IPS DF 6.9 (cell line): ENCODE measurements around the gene MPC1L.
"Not testable (repeated sequence)": the region's sequence is repeated elsewhere in the genome, so short reads cannot be mapped to it uniquely, and the experiment has no call there.

Experiments used
- DNase-seq: peaks from one replicate; pipeline ENCODE4 v3.0.0-alpha.2; 2013; ENCODE audit warnings: low read depth, low spot score
- H3K27ac ChIP-seq: one replicate; pipeline ENCODE4 v1.5.1; 2013; ENCODE audit warnings: low read length, control low read depth
- H3K27me3 ChIP-seq: 2 replicates; pipeline ENCODE4 v1.6.1; 2013; ENCODE audit warnings: mild to moderate bottlenecking, low read length; ENCODE audit not compliant: control insufficient read depth, insufficient read depth
- H3K36me3 ChIP-seq: 2 replicates; pipeline ENCODE4 v1.6.1; 2013; ENCODE audit warnings: low read length; ENCODE audit not compliant: control insufficient read depth, insufficient read depth
- H3K4me1 ChIP-seq: 2 replicates; pipeline ENCODE4 v1.6.1; 2013; ENCODE audit warnings: low read length; ENCODE audit not compliant: control insufficient read depth, insufficient read depth
- H3K4me3 ChIP-seq: 2 replicates; pipeline ENCODE4 v1.5.1; 2013; ENCODE audit warnings: mild to moderate bottlenecking, low read length
- H3K9me3 ChIP-seq: 2 replicates; pipeline ENCODE4 v1.6.1; 2013; ENCODE audit warnings: low read length, inconsistent platforms; ENCODE audit not compliant: control insufficient read depth, insufficient read depth
- WGBS: extraction: QIAGEN DNeasy Blood & Tissue Kit; methylation state at CpG from one replicate; pipeline ENCODE4 v1.1.7; 2013; ENCODE audit warnings: mixed read lengths, missing lambda C conversion rate; ENCODE audit not compliant: insufficient read length, insufficient coverage; 5-methylcytosine and 5-hydroxymethylcytosine counted together

The MPC1L gene

DNA sequence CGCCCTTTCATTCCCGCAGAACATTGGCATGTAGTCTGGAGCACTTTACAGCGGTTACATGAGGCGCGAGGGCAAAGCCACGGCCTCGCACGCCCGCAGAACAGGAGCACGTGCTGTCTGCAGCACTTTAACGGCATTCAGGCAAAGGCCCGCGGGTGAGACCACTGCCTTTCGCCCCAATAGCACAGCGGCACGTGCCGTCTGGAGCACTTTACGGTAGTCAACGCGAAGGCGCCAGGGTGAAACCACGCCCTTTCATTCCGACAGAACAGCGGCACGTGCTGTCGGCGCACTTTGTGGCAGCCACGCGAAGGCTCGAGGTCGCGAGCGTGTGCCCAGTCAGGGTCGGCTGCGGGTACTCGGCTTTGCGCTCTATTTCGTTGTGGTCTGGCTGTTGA lies at the start of gene MPC1L:
MPC1L (plus strand) TSS at position 290 of the 398 bp plus-strand sequence. CDS start 138 bp downstream, outside the sequence.
- Histone ChIP-seq H3K27me3 (no peaks in the 10 kb centered on the region), H3K4me3 (no peak within 1 kb of the TSS), H3K4me1 (peaks cover 2% of the 10 kb centered on the region; the same call in 1 of the 2 replicates), H3K9me3 (no peaks in the 10 kb centered on the region), H3K27ac (no peak within 1 kb of the TSS), H3K36me3 (0 out of 2 replicates have a peak, but pooled peaks cover under 1% of the 10 kb centered on the region)
- WGBS: no CpG with 5 or more reads among the region's 38 CpGs
- DNase-seq: no peak

DNA sequence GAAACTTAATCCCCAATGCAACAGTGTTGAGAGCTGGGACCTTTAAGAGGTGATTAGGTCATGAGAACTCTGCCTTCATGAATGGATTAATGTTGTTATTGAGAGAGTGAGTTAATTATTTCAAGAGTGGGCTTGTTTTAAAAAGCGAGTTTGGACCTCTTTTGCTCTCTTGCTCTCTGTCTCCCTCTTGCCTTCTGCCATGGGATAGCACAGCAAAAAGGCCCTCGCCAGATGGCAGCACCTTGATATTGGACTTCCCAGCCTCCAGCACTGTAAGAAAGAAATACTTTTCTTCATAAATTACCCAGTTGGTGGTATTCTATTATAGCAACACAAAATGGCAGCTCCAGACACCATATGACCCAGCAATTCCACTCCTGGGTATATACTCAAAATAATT lies 49.5 kb upstream of the MPC1L start:
- no peak for DNase-seq
- Histone ChIP-seq H3K27ac (no peak overlapping the region), H3K36me3 (no peaks in the 10 kb centered on the region), H3K9me3 (no peaks in the 10 kb centered on the region), H3K4me1 (no peaks in the 10 kb centered on the region), H3K27me3 (no peaks in the 10 kb centered on the region), H3K4me3 (no peak overlapping the region)
- WGBS: no CpG with 5 or more reads among the region's 2 CpGs

DNA sequence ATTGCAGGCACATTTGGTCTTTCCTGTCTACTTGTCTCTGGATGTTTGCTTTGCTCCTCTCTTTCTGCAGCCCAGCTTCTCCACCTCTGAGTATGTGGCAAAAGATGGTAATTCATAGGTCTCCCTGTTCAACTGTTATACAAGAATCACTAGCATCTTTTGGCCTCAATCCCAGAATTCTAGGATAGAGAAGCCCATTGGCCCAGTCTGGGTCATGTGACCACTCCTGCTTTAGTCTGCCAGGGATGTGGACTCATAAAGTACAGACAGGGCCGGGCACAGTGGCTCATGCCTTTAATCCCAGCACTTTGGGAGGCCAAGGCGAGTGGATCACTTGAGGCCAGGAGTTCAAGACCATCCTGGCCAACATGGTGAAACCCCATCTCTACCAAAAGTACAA lies 47.8 kb upstream of the MPC1L start:
- WGBS: no CpG with 5 or more reads among the region's 2 CpGs
- H3K27ac ChIP-seq, H3K36me3 ChIP-seq, H3K4me3 ChIP-seq, H3K27me3 ChIP-seq, H3K9me3 ChIP-seq, DNase-seq, H3K4me1 ChIP-seq: not testable (repeated sequence)

DNA sequence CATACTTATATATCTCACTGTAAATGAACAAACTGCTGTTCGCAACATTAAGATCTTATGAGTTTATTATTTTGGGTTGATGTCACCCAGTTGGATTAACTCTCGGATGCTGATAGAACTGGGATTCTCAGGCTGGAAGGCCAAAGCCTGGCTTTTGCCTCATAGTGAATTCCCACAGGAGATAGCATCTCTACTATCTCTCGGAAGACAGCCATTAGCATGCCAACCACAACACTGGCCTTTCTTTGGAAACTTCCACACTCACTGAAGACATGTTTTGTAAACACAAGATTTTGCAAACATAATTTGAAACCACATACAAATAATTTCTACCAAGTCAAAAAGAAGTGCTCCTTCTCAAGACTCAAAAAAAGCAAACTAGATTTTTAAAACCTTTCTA lies 46.9 kb upstream of the MPC1L start:
- H3K27ac ChIP-seq: no peak overlapping the region
- no peaks in the 10 kb centered on the region for H3K9me3 ChIP-seq
- H3K27me3 ChIP-seq: no peaks in the 10 kb centered on the region
- no peaks in the 10 kb centered on the region for H3K36me3 ChIP-seq
- no CpG with 5 or more reads among the region's 3 CpGs for WGBS
- DNase-seq: no peak
- H3K4me3 ChIP-seq: no peak overlapping the region
- H3K4me1 ChIP-seq: no peaks in the 10 kb centered on the region

DNA sequence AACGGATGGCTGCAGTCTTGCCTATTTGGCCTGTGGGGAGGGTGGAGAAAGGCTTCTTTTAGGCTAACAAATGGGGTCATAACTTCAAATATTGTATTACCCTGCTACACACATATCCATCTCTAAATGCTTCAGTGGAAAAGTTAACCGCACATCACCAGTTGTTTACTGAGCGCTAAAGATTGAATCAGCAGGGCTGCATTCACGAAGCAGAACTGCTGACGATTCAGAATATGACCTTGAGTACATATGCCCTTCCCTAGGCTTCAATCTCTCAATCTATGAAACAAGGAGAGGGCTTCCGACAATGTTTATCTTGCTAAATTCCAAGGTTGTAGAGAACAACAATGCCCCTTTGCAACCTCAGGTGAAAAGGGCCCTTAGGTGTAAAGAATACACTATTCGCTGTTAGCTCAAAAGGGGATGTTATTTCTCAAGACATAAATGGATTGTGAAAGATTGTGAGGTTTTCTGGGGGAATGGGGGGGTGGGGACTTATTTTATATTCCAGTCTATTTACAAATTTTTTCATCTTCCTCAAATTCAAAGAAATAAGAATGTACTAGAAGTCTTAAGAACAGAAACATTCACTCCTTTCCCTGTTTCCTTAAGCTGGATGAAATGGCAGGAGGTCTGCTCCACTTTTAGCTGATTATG lies 45.1 kb upstream of the MPC1L start:
- no CpG with 5 or more reads among the region's 7 CpGs for WGBS

DNA sequence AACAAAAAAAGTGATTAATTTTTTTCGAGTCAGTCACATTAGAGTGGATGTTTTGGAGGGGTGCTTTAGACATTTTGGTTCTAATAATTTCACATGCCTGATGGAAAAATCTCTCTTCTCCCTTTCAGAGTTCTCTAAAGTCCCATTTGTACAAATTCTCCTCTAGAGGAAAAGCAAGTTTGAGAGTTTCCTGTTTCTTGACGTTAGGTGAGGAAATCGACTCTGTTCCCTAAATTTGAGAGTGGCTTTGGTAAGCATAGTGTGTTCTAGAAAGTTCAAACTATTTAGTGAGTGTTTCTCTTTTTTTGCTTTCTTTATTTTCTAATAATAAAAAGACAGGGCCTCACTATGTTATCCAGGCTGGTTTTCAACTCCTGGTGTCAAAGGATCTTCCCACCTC lies 44.1 kb upstream of the MPC1L start:
- no peak for DNase-seq
- no peak overlapping the region for H3K27ac ChIP-seq
- H3K4me1 ChIP-seq: no peaks in the 10 kb centered on the region
- no peak overlapping the region for H3K4me3 ChIP-seq
- H3K36me3 ChIP-seq: no peaks in the 10 kb centered on the region
- no peaks in the 10 kb centered on the region for H3K9me3 ChIP-seq
- H3K27me3 ChIP-seq: no peaks in the 10 kb centered on the region
- WGBS: no CpG with 5 or more reads among the region's 3 CpGs

More for the DNA sequence above, 45.1 kb upstream of the MPC1L start:
- DNase-seq: no peak
- Histone ChIP-seq H3K4me1 (no peaks in the 10 kb centered on the region), H3K9me3 (no peaks in the 10 kb centered on the region), H3K36me3 (no peaks in the 10 kb centered on the region), H3K27me3 (no peaks in the 10 kb centered on the region), H3K27ac (no peak overlapping the region), H3K4me3 (no peak overlapping the region)

DNA sequence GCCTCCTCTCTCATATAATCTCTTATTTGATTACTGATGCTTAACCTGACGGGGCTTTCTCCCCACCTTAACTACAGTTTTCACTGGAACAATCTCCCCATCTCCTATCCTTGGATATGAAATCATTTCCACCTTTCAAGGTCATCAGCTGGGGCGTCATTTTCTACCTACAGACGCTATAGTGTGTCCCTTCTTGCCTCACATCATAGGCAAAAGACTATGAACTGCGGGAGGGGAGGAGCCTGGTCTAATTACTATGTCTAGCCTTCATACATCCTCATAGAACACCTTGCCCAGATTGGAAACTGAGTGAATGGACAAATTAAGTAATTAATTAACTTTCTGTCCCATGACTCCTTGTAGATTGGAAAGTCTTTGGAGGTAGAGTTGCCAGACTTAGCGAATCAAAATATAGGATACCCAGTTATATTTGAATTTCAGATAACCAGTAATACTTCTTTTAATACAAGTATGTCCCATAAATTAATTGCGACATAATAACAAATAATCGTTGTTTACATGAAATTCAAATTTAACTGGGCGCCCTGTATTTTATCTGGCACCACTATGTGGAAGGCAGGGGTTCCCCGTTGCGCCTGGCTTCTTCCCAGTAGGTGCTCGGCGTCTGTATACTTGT lies 43.2 kb upstream of the MPC1L start:
- WGBS: no CpG with 5 or more reads among the region's 12 CpGs
- no peaks in the 10 kb centered on the region for H3K9me3 ChIP-seq
- no peaks in the 10 kb centered on the region for H3K4me1 ChIP-seq
- no peaks in the 10 kb centered on the region for H3K27me3 ChIP-seq
- DNase-seq: no peak
- H3K4me3 ChIP-seq: peak overlapping the region; percentile 100; the same call in 1 of the 2 replicates
- no peak overlapping the region for H3K27ac ChIP-seq
- H3K36me3 ChIP-seq: no peaks in the 10 kb centered on the region

DNA sequence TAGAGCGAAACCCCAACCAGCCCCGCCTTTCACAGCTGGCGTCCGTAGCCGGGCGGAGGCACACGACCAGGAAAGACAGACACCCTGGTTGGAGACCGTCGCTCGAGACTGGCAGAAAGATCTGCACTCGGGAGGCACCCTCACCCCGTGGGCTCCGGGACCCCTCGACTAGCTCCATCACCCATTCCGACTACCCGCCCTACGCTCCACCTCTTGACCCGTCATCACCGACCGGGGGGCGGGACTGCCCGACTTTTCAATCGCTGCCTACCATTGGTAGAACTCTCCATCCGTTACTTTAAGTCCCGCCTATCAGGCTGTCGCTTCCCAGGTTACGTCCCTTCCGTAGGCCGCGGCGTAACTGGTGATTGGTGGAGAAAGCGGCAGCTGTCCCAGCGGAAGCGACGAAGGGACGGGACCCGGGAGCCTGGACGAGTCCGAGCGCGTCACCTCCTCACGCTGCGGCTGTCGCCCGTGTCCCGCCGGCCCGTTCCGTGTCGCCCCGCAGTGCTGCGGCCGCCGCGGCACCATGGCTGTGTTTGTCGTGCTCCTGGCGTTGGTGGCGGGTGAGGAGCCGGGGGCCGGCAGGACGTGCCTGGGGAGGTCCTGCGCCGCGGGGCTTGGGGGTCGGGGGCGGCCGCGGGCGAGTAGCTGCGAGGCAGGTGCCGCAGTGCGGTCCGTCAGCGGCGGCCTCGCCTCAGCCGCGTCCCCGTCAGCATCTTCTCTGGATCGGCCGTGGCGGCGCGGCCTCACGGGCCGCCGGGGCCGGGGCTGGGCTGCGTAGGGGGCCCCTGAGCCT lies 42.5 kb upstream of the MPC1L start, which contains the start of gene ATP6AP2:
ATP6AP2 (plus strand) TSS at position 434 of the 799 bp plus-strand sequence; CDS start at position 530, 96 bp downstream.
- Histone ChIP-seq H3K9me3 (no peaks in the 10 kb centered on the region), H3K27me3 (no peaks in the 10 kb centered on the region), H3K4me1 (no peaks in the 10 kb centered on the region), H3K4me3 (peak within 1 kb of the TSS; percentile 100), H3K36me3 (no peaks in the 10 kb centered on the region), H3K27ac (no peak within 1 kb of the TSS)
- no CpG with 5 or more reads among the region's 89 CpGs for WGBS
- DNase-seq: peak; percentile 64

DNA sequence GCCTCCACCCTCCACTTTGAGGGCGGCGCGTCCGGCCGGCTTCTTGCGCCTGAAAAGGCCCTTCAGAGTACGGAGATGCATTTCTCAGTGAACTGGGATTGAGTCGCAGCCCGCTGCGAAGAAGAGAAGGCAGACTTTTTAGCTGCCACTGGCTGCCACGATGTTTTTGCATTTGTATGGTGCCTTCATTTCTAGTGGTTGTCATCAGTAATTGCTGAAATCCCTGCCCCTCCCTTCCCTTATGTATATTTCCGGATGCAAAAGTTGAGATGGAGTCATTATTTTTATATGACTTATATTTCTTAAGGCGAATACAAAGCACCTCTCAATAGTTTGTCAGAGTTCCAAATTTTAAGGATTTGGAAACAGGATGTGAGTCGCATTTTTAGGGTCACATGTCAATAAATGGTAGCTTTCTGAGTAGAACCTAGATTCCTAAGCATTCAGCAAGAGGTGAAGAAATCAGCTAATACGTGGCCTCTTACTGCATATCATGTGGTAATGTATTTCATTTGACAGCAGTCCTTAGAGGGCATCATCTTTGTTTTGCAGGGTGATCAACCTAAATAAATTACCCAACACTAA lies 41.8 kb upstream of the MPC1L start:
- Histone ChIP-seq H3K9me3 (no peaks in the 10 kb centered on the region), H3K27ac (no peak overlapping the region), H3K4me1 (no peaks in the 10 kb centered on the region), H3K36me3 (no peaks in the 10 kb centered on the region), H3K27me3 (no peaks in the 10 kb centered on the region), H3K4me3 (peak overlapping the region; percentile 100; the same call in 1 of the 2 replicates)
- no CpG with 5 or more reads among the region's 15 CpGs for WGBS
- DNase-seq: no peak

DNA sequence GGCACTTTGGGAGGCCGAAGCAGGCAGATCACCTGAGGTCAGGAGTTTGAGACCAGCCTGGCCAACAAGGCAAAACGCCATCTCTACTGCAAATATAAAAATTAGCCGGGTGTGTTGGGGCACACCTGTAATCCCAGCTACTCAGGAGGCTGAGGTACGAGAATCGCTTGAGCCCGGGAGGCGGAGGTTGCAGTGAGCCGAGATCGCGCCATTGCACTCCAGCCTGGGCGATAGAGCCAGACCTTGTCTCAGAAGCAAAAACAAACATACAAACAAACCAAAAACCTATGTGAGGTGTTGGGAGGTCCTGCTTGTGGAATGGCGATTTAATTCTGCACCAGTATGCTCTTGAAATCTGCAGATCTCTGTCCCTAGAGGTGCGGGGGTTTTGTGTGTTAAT lies 41.0 kb upstream of the MPC1L start:
- not testable (repeated sequence) for DNase-seq, H3K36me3 ChIP-seq, H3K9me3 ChIP-seq, H3K4me3 ChIP-seq, H3K27ac ChIP-seq, H3K27me3 ChIP-seq, H3K4me1 ChIP-seq
- WGBS: no CpG with 5 or more reads among the region's 13 CpGs
